ENCODE results near the gene RHPN2. TPM values are rescaled to one million over a fixed set of nuclear protein-coding genes. Genes with fewer than 3 reads are reported as not detected.
"Not testable (repeated sequence)": the region's sequence is repeated elsewhere in the genome, so short reads cannot be mapped to it uniquely, and the experiment has no call there.

The RHPN2 gene
- total RNA-seq, 2 donors from 2014 or later, result 0.31 to 0.75 TPM

DNA sequence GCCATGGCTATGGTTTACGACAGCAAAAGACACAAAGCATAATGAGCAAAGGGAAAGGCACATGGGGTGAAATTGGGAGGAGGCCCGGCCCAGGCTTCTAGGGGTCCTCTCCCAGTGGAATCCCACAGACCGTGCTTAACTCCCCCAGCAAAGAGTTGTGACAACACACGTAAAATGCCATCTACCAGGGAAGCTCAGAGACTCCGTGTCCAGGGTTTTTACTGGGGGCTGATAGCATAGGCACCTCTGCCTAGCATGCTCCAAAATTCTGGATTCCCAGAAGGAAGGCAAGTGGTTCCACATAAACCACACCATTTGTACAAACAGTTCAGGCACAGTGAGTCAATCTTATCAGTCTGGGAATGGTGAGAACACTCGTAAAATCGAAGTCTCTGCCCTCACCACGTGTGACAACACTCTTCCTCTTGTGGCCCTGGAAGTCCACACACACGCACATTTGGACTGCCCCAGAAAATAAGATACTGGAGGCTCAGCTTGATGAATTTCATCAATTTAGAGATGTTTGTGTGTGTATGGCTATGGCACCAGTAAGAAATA is 34.9 kb downstream of the RHPN2 start:
- no peaks in the 10 kb centered on the region for H3K4me1 Mint-ChIP-seq (ENCODE audit: low read depth in 2 of 2)
- peaks cover 0 to 11% of the 10 kb centered on the region in 2 donors for H3K27me3 Mint-ChIP-seq
- no peak for ATAC-seq
- H3K36me3 Mint-ChIP-seq, result peaks cover 4% of the 10 kb centered on the region
- H3K9me3 Mint-ChIP-seq, result no peaks in the 10 kb centered on the region
- H3K4me3 Mint-ChIP-seq, result no peak overlapping the region
- no peak overlapping the region for H3K27ac Mint-ChIP-seq
- DNase-seq (ENCODE audit: low spot score), result no peak

DNA sequence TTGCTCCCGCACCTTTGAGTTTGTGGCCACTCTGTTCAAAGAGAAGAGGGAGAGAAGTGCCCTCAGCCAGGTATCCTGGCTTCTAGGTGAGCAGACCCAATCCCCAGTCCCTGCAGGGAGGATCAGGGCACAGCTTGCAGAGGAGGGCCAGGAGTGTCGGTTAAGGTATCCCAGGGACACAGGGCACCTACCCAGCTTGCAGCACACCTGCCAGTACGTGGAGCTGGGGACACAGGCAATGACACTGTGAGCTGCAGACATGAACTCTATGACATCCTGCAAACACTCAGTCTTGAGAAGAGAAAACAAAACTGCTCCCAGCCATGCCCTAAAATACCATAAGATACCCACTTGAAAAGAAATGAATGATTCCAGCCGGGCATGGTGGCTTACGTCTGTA is 38.1 kb downstream of the RHPN2 start:
- not testable (repeated sequence) for H3K9me3 Mint-ChIP-seq; DNase-seq (ENCODE audit: low spot score); H3K36me3 Mint-ChIP-seq; H3K27me3 Mint-ChIP-seq; H3K4me1 Mint-ChIP-seq (ENCODE audit: low read depth in 2 of 2); H3K4me3 Mint-ChIP-seq; ATAC-seq; H3K27ac Mint-ChIP-seq

DNA sequence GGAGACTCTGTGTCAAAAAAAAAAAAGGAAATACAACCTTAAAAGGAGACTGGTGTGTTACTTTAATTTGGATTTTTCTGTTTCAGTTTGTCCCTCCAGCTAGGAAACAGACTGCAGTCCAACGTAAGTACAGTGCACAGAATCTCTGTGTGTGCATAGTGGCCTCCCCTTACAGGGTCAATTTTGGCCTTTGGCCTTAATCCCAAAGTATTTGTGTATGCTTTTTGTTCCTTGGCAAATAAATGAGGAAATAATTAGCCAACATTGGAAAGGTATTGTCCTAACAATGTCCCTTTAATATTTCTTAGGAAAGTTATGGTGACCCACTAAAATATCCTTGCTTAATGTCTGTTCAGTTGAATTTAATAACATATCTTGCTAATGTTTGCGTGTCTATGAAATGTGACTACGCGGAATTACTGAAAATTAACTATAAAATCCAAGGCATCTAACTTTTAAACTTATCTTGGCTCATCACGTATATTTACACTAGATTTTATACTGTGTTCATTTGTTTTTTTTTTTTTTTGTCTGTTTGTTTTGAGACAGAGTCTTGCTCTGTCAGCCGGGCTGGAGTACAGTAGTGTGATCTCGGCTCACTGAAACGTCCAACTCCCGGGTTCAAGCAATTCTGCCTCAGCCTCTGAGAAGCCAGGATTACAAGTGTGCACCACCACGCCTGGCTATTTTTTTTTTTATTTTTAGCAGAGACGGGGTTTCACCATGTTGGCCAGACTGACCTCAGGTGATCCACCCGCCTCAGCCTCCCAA is 39.0 kb downstream of the RHPN2 start:
- not testable (repeated sequence) for H3K9me3 Mint-ChIP-seq; H3K27me3 Mint-ChIP-seq; DNase-seq (ENCODE audit: low spot score); H3K27ac Mint-ChIP-seq; H3K4me3 Mint-ChIP-seq; H3K36me3 Mint-ChIP-seq; H3K4me1 Mint-ChIP-seq (ENCODE audit: low read depth in 2 of 2); ATAC-seq

DNA sequence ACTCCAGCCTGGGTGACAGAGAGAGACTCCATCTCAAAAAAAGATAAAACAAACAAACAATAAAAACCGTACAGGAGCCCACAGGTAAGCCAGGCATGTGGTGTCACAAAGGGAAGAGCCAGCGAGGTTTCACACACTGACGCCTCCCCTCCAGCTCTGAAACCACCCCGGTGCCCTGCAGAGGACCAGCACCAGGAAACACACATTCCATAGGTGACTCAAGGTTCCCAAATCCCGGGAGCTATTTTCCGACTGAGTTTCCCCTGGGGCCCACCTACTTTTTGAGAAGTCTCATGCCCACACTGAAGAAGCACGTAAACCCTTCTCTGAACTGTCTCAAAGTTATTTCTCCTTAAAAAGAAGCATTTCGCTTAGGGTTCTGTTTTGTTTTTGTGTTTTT is 40.3 kb downstream of the RHPN2 start:
- H3K27ac Mint-ChIP-seq, result no peak overlapping the region
- ATAC-seq (no peak), DNase-seq (ENCODE audit: low spot score) (no peak)
- H3K4me3 Mint-ChIP-seq, result no peak overlapping the region
- no peaks in the 10 kb centered on the region for H3K4me1 Mint-ChIP-seq (ENCODE audit: low read depth in 2 of 2)
- no peaks in the 10 kb centered on the region for H3K9me3 Mint-ChIP-seq
- peaks cover 0 to 8% of the 10 kb centered on the region in 2 donors for H3K27me3 Mint-ChIP-seq
- H3K36me3 Mint-ChIP-seq, result peaks cover 4% of the 10 kb centered on the region

DNA sequence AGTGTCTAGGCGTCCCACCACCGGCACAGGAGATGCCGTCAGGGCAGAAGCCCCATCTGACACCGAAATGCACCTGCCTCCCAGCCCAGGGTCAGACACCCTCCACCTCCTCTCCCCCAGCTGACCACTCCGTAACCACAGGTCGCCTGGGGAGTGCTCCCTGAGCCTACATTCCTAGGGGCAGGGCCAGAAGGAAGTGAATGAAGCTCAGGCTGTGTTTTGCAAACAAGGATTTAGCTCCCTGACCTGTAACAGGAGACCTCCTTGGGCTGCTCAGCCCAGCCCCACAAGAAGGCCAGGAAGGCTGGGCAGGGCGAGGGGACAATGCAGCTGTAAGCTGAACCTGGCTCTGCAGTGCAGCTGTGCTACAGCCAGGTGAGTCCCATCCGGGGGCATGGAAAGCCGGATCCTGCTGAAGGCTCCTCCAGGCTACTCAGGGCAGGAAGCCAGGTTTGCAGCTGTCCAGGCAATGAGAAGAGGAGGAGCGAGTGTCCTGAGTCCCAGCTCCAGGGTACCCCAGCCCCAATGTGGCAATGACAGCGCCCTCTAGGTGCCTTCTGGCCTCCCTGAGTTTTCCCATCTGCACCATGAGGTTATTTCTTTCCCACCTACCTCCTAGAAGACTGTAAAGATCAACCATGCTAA is 42.1 kb downstream of the RHPN2 start:
- ATAC-seq (peak in 1 of 2 donors; percentile 32), DNase-seq (ENCODE audit: low spot score) (no peak)
- H3K27me3 Mint-ChIP-seq, result peaks cover 0 to 6% of the 10 kb centered on the region in 2 donors
- no peak overlapping the region for H3K27ac Mint-ChIP-seq
- no peaks in the 10 kb centered on the region for H3K36me3 Mint-ChIP-seq
- no peaks in the 10 kb centered on the region for H3K4me1 Mint-ChIP-seq (ENCODE audit: low read depth in 2 of 2)
- no peaks in the 10 kb centered on the region for H3K9me3 Mint-ChIP-seq
- H3K4me3 Mint-ChIP-seq, result no peak overlapping the region

DNA sequence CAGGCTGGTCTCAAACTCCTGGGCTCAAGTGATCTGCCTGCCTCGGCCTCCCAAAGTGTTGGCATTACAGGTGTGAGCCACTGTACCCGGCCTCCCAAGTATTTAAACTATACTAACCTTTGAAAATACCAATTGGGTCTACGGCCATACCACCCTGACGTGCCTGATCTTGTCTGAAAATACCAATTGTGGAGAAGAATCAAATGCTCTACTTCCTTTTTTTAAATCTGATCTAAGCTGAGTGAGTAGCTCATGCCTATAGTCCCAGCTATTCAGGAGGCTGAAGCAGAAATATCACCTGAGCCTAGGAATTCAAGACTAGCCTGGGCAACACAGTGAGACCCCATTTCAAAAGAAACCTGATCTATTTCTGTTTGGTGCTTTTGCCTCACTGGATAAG is 53.8 kb downstream of the RHPN2 start:
- not testable (repeated sequence) for H3K36me3 Mint-ChIP-seq; H3K27me3 Mint-ChIP-seq; H3K4me1 Mint-ChIP-seq (ENCODE audit: low read depth in 2 of 2); H3K4me3 Mint-ChIP-seq; H3K9me3 Mint-ChIP-seq; ATAC-seq; DNase-seq (ENCODE audit: low spot score); H3K27ac Mint-ChIP-seq

DNA sequence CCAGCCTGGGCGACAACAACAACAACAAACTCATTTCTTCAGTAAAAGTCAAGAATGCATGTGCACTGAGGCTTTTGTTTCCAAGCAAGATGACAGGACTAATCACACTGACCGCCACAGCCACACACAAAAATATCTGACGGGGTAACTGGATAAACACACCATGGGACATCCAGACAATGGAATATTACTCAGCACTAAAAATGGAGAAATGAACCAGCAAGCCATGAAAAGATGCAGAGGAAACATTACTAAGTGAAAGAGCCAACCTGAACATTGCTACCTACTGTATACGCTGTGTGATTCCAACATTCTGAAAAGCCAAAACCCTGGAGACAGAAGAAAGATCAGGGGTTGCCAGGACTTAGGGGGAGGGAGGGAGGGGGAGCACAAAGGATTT is 56.0 kb downstream of the RHPN2 start:
- ATAC-seq (no peak), DNase-seq (ENCODE audit: low spot score) (no peak)
- H3K4me3 Mint-ChIP-seq, result no peak overlapping the region
- no peak overlapping the region for H3K27ac Mint-ChIP-seq
- H3K9me3 Mint-ChIP-seq, result no peaks in the 10 kb centered on the region
- no peaks in the 10 kb centered on the region for H3K4me1 Mint-ChIP-seq (ENCODE audit: low read depth in 2 of 2)
- peaks cover 6 to 10% of the 10 kb centered on the region in 2 donors for H3K27me3 Mint-ChIP-seq
- no peaks in the 10 kb centered on the region for H3K36me3 Mint-ChIP-seq

DNA sequence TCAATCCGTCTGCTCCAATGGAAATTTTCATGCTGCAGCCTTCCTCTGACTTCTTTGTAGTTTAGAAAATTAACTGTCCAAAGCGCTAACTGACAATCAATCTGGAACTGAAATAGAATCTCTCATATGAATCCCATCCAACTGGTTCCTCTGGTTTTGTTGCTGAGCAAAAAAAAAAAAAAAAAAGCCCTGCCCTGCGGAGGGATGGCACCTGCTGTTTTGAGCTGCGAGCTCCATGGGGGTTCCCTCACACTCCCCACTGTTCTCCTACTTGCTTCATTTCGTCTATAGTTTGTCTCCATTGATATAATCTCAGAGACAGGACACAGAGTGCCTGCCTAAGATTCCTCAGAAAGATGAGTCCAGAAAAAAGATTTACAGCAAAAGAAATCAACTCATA is 59.2 kb downstream of the RHPN2 start:
- DNase-seq (ENCODE audit: low spot score) (no peak), ATAC-seq (no peak)
- H3K27me3 Mint-ChIP-seq, result peaks cover 3 to 21% of the 10 kb centered on the region in 2 donors
- peaks cover 3 to 4% of the 10 kb centered on the region in 2 donors for H3K4me1 Mint-ChIP-seq (ENCODE audit: low read depth in 2 of 2)
- H3K36me3 Mint-ChIP-seq, result no peaks in the 10 kb centered on the region
- H3K9me3 Mint-ChIP-seq, result no peaks in the 10 kb centered on the region
- no peak overlapping the region for H3K27ac Mint-ChIP-seq
- H3K4me3 Mint-ChIP-seq, result no peak overlapping the region

DNA sequence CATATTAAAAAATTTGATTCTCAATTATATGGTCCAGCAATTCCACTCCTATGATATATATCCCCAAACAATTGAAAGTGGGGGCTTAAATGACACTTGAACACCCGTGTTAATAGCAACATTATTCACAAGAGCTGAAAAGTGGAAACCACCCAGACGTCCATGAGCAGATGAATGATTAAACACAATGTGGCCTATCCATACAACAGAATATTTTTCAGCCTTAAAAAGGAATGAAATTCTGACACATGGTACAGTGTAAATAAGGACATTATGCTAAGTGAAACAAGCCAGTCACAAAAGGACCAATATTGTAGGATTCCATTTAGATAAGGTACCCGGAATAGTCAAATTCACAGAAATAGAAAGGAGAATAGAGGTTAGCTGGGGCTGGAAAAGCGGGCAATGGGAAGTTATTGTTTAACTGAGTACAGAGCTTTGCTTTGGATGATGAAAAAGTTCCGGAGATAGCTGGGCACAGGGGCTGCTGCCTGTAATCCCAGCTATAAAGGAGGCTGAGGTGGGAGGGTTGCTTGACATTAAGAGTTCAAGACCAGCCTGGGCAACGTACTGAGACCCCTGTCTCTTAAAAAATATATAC is 61.2 kb downstream of the RHPN2 start:
- H3K36me3 Mint-ChIP-seq, H3K27ac Mint-ChIP-seq: not testable (repeated sequence)

DNA sequence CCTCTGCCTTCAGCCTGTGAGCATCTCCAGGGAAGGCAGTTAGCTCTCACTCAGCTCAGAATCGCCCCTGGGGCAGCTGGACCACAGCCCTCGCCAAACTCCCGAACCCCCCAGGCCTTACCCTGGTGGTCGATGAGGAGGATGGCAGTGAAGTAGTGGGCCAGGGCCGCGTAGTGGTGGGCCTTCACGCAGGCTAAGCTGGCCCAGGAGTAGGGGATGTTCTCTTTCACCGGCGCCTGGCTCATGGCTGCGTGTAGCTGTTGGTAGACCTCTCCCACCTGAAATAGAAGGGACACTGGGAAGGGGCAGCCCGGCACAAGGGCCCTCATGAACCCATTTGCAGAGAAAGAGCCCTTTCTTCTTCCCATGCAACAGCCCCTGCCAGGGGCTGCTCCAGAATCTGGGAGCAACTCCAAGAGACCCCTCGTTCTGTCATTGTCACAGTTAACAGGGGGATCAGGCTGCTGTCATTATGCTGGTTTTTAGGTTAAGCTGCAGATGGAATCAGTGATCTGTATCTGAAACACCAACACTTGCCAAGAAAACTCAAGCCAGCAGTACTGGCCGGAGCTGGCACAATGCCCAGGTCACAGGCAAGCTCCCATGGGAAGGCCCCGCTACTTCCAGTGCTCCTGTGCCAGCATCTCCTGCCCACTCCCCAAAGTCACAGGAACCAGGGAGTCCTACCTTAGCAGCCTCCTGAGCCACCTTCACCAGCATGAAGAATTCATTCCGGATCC is 62.4 kb downstream of the RHPN2 start:
- DNase-seq (ENCODE audit: low spot score); H3K27ac Mint-ChIP-seq; H3K9me3 Mint-ChIP-seq; ATAC-seq; H3K4me3 Mint-ChIP-seq; H3K4me1 Mint-ChIP-seq (ENCODE audit: low read depth in 2 of 2); H3K36me3 Mint-ChIP-seq: not testable (repeated sequence)
- peaks cover 9 to 33% of the 10 kb centered on the region in 2 donors for H3K27me3 Mint-ChIP-seq

More for the DNA sequence above, 61.2 kb downstream of the RHPN2 start:
- DNase-seq (ENCODE audit: low spot score); H3K4me1 Mint-ChIP-seq (ENCODE audit: low read depth in 2 of 2); H3K9me3 Mint-ChIP-seq; H3K4me3 Mint-ChIP-seq; ATAC-seq: not testable (repeated sequence)
- peaks cover 4 to 23% of the 10 kb centered on the region in 2 donors for H3K27me3 Mint-ChIP-seq

DNA sequence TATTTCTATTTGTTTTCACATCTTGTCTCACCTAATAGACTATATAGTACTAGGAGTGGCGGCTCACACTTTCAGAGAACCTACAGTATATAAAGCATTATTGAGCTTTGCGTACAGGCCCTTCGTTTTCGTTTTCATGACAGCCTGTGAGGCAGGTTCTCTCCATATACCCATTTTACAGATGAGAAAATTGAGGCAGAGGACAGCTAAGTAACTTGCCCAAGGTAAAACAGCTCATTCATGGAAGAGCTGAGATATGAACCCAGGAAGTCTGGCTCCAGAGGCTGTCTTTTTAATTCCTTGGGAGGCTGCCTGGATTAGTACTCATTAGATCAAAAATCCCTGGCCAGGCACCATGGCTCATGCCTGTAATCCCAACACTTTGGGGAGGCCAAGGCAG is 63.8 kb downstream of the RHPN2 start:
- no peaks in the 10 kb centered on the region for H3K9me3 Mint-ChIP-seq
- peaks cover 4 to 5% of the 10 kb centered on the region in 2 donors for H3K4me1 Mint-ChIP-seq (ENCODE audit: low read depth in 2 of 2)
- H3K36me3 Mint-ChIP-seq, result no peaks in the 10 kb centered on the region
- peaks cover 14 to 38% of the 10 kb centered on the region in 2 donors for H3K27me3 Mint-ChIP-seq
- ATAC-seq (no peak), DNase-seq (ENCODE audit: low spot score) (no peak)
- no peak overlapping the region for H3K4me3 Mint-ChIP-seq
- no peak overlapping the region for H3K27ac Mint-ChIP-seq

DNA sequence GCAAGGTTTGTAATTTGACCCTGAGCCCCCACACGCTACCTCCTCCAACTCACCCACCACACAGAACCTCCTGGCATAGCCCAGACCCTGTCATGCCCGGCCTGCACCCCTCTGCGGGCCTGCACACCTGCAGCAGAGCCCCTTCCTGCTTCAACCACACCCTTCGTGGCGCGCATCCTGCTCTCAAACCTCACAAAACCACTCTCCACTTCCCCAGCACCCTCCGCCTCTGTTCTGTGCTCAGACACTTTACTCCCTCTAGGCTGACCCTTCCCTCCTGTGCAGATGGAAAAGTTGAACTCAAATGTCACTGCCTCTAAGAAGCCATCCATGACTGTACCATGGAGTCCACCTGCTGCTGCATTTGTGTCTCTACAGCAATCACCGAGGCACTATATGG is 64.2 kb downstream of the RHPN2 start:
- Mint-ChIP-seq H3K4me3 (no peak overlapping the region), H3K9me3 (no peaks in the 10 kb centered on the region), H3K27ac (no peak overlapping the region), H3K36me3 (no peaks in the 10 kb centered on the region), H3K4me1 (ENCODE audit: low read depth in 2 of 2) (peaks cover 4 to 5% of the 10 kb centered on the region in 2 donors), H3K27me3 (peaks cover 14 to 34% of the 10 kb centered on the region in 2 donors)
- no peak for DNase-seq (ENCODE audit: low spot score)
- no peak for ATAC-seq

DNA sequence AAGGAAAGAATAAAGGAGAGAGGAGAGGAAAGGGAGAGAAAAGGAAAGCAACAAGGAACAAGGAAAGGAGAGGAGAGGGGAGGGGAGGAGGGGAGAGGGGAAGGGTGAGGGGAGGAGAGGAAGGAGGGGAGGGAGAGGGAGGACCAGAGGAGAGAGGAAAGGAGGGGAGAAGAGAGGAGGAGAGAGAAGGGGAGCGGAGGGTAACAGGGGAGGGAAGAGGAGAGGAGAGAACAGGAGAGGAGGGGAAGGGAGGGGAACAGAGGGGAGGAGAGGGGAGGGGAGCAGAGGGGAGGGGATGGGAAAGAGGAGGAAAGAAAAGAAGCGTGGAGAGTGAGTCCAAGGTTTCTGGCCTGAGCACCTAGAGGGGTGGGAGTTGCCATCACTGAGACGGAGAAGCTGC is 66.0 kb downstream of the RHPN2 start:
- Mint-ChIP-seq H3K27me3 (peaks cover 14 to 28% of the 10 kb centered on the region in 2 donors), H3K9me3 (no peaks in the 10 kb centered on the region), H3K4me1 (ENCODE audit: low read depth in 2 of 2) (peaks cover 4 to 5% of the 10 kb centered on the region in 2 donors), H3K36me3 (no peaks in the 10 kb centered on the region), H3K27ac (no peak overlapping the region), H3K4me3 (no peak overlapping the region)
- DNase-seq (ENCODE audit: low spot score) (no peak), ATAC-seq (no peak)

Measured in natural killer cell treated with Interleukin-12 subunit alpha and Interleukin-12 subunit beta and Interleukin-15 and Interleukin-18, amount 100 ng/mL, for 72 hours (primary cell).